ENCODE results near the gene PKIG. TPM values are rescaled to one million over a fixed set of nuclear protein-coding genes. Genes with fewer than 3 reads are reported as not detected.
A peak's percentile ranks its signal among the peaks of the same experiment; 100 is the strongest.

Gene PKIG
- total RNA-seq, 4 donors from 2014 or later, result 21.5 to 42.6 (median 28.2) TPM

- no peak for TF ChIP-seq POLR2A (IDR thresholded peaks at IDR 0.05)
- no peak for TF ChIP-seq CTCF (IDR thresholded peaks at IDR 0.05)
- 7 to 17% methylated on average over 1 of the region's 1 CpG for WGBS, 2 donors
- intact Hi-C loops (cut with DNase I; ENCODE audit: low total_unique reads), result loop anchor here (5.0 to 10.0 kb wide), 2 partner anchors 136 to 223 kb away; partner anchors contain the start of gene TTPAL
- DNase-seq (ENCODE audit: low spot score in 2 of 2), result peak in 1 of 2 donors; percentile 68
- H3K4me3 ChIP-seq (ENCODE audit: low read depth, poor library complexity, severe bottlenecking), result no peak overlapping the region
These were observed 28.1 kb downstream of the PKIG start for GRCh38 chr20:44610313-44610962.

- WGBS, 2 donors, result 94% methylated on average over 5 of the region's 5 CpGs
- peak in 1 of 2 donors; percentile 57 for DNase-seq (ENCODE audit: low spot score in 2 of 2)
- intact Hi-C loops (cut with DNase I; ENCODE audit: low total_unique reads), result loop anchor here (5.0 to 10.0 kb wide), 2 partner anchors 139 to 226 kb away; partner anchors contain the start of gene TTPAL
- no peak for TF ChIP-seq CTCF (IDR thresholded peaks at IDR 0.05)
- TF ChIP-seq POLR2A (IDR thresholded peaks at IDR 0.05), result no peak
- H3K4me3 ChIP-seq (ENCODE audit: low read depth, poor library complexity, severe bottlenecking), result no peak overlapping the region
These were observed 31.2 kb downstream of the PKIG start for GRCh38 chr20:44613575-44613974.

- WGBS, 2 donors, result 56 to 82% methylated on average over 13 to 14 of the region's 14 CpGs
- no peak for DNase-seq (ENCODE audit: low spot score in 2 of 2)
- H3K4me3 ChIP-seq (ENCODE audit: low read depth, poor library complexity, severe bottlenecking), result no peak overlapping the region
- intact Hi-C loops (cut with DNase I; ENCODE audit: low total_unique reads), result loop anchor here (5.0 to 10.0 kb wide), 2 partner anchors 140 to 227 kb away; partner anchors contain the start of gene TTPAL
- no peak for TF ChIP-seq CTCF (IDR thresholded peaks at IDR 0.05)
- no peak for TF ChIP-seq POLR2A (IDR thresholded peaks at IDR 0.05)
These were observed 32.1 kb downstream of the PKIG start for GRCh38 chr20:44614525-44614924.

- no peak overlapping the region for H3K4me3 ChIP-seq (ENCODE audit: low read depth, poor library complexity, severe bottlenecking)
- WGBS, 2 donors, result 50 to 61% methylated on average over 10 of the region's 10 CpGs
- DNase-seq (ENCODE audit: low spot score in 2 of 2), result no peak
- TF ChIP-seq POLR2A (IDR thresholded peaks at IDR 0.05) (no peak), CTCF (IDR thresholded peaks at IDR 0.05) (no peak)
- intact Hi-C loops (cut with DNase I; ENCODE audit: low total_unique reads), result loop anchor here (5.0 to 10.0 kb wide), 2 partner anchors 140 to 398 kb away; partner anchors contain the start of gene TTPAL
These were observed 32.9 kb downstream of the PKIG start for GRCh38 chr20:44615169-44615791.

GRCh38 chr20:44615876-44616603 is 33.7 kb downstream of the PKIG start:
- intact Hi-C loops (cut with DNase I; ENCODE audit: low total_unique reads), result loop anchor here (5.0 to 10.0 kb wide), 2 partner anchors 141 to 399 kb away; partner anchors contain the start of gene TTPAL
- H3K4me3 ChIP-seq (ENCODE audit: low read depth, poor library complexity, severe bottlenecking), result no peak overlapping the region
- TF ChIP-seq POLR2A (IDR thresholded peaks at IDR 0.05) (no peak), CTCF (IDR thresholded peaks at IDR 0.05) (no peak)
- 87% methylated on average over 14 of the region's 14 CpGs for WGBS, 2 donors
- DNase-seq (ENCODE audit: low spot score in 2 of 2), result no peak
